PC-9 (cell line): ENCODE measurements around the gene TTC28. TPM values are rescaled to one million over a fixed set of nuclear protein-coding genes. Genes with fewer than 3 reads are reported as not detected.

Source experiments
- BruUV-seq: library from RNA; stranded (reverse); fragments of 400-500 nt; replicated peaks from 2 replicates; lab custom pipeline; 2021; lab: Mats Ljungman, UMichigan
- CTCF ChIA-PET: fragments of 300-600 bp; sonication (Branson Sonifier 250); formaldehyde crosslinking; loops from one replicate; lab custom pipeline; 2022; ENCODE audit warnings: antibody characterized with exemption; lab: Charles Lee
- POLR2A ChIA-PET: fragments of 300-600 bp; sonication (Branson Sonifier 250); formaldehyde crosslinking; loops from one replicate; lab custom pipeline; 2022; ENCODE audit warnings: antibody characterized with exemption; ENCODE audit not compliant: unreplicated experiment; lab: Charles Lee
- DNase-seq, 2 experiments: peaks; one replicate each; pipeline versions ENCODE4 v3.0.0 to v3.0.0-alpha.2; 2015 to 2022; ENCODE audit warnings: mixed read lengths in 1 of 2
- H2AFZ ChIP-seq: fragments of 200-600 bp; sonication (generic); 2 replicates; pipeline ENCODE4 v1.8.1; 2017; ENCODE audit warnings: antibody characterized with exemption
- H3F3A ChIP-seq: fragments of 200-600 bp; sonication (generic); 2 replicates; pipeline ENCODE4 v1.8.1; 2017; ENCODE audit warnings: antibody characterized with exemption, mild to moderate bottlenecking, low read depth; ENCODE audit not compliant: insufficient read depth
- H3K27ac ChIP-seq: fragments of 200-600 bp; sonication (generic); 2 replicates; pipeline ENCODE4 v1.6.1; 2016; ENCODE audit warnings: mixed run types
- H3K27me3 ChIP-seq: fragments of 200-600 bp; sonication (generic); 2 replicates; pipeline ENCODE4 v1.6.1; 2016; ENCODE audit warnings: low read depth, mixed run types; ENCODE audit not compliant: insufficient read depth
- H3K36me3 ChIP-seq: fragments of 200-600 bp; sonication (generic); 2 replicates; pipeline ENCODE4 v1.6.1; 2016; ENCODE audit warnings: low read depth, mixed run types
- H3K4me1 ChIP-seq: fragments of 200-600 bp; sonication (generic); replicated peaks from 2 replicates; pipeline ENCODE4 v1.6.1; 2016; ENCODE audit warnings: mixed run types; ENCODE audit not compliant: insufficient read depth
- H3K4me2 ChIP-seq: fragments of 200-600 bp; sonication (generic); 2 replicates; pipeline ENCODE4 v1.6.1; 2017; ENCODE audit warnings: mixed run types
- H3K4me3 ChIP-seq: fragments of 200-600 bp; sonication (generic); 2 replicates; pipeline ENCODE4 v1.6.1; 2016; ENCODE audit warnings: mixed run types
- H3K79me2 ChIP-seq: fragments of 200-600 bp; sonication (generic); 2 replicates; pipeline ENCODE4 v1.6.1; 2017; ENCODE audit warnings: low read depth, mixed run types
- H3K9me2 ChIP-seq: fragments of 200-600 bp; sonication (generic); 2 replicates; pipeline ENCODE4 v1.8.1; 2017; ENCODE audit warnings: mild to moderate bottlenecking; ENCODE audit not compliant: insufficient read depth
- H3K9me3 ChIP-seq: fragments of 200-600 bp; sonication (generic); 2 replicates; pipeline ENCODE4 v1.8.1; 2016; ENCODE audit warnings: low read depth; ENCODE audit not compliant: insufficient read depth
- H4K20me1 ChIP-seq: fragments of 200-600 bp; sonication (generic); 2 replicates; pipeline ENCODE4 v1.8.1; 2017; ENCODE audit not compliant: insufficient read depth
- CTCF ChIP-seq: fragments of 200-600 bp; sonication (generic); conservative IDR thresholded peaks from 2 replicates; pipeline ENCODE4 v1.6.1; 2017; ENCODE audit warnings: mixed run types, antibody characterized with exemption, mild to moderate bottlenecking, moderate library complexity
- EZH2 ChIP-seq: fragments of 200-600 bp; sonication (generic); IDR thresholded peaks from 2 replicates; pipeline ENCODE4 v1.8.0; 2017; ENCODE audit warnings: antibody characterized with exemption, low read depth
- intact Hi-C: fragments of 100-400 bp; cut with micrococcal nuclease; formaldehyde crosslinking; loops from one replicate; pipeline ENCODE4 v1.10.0; 2022; ENCODE audit not compliant: unreplicated experiment
- total RNA-seq: library from RNA; stranded (reverse); gene quantifications from 2 replicates; pipeline ENCODE4 v1.2.3, GENCODE V29; 2021

Gene TTC28
- total RNA-seq, 1 experiment from 2014 or later = 6.7 TPM

GRCh38 chr22:28102151-28102812, 577.4 kb downstream of the TTC28 start:
- POLR2A ChIA-PET = no interaction called here
- TF ChIP-seq EZH2 (no peak), CTCF (no peak)
- intact Hi-C loops = no loop called here

GRCh38 chr22:28097627-28098026, 582.0 kb downstream of the TTC28 start:
- ChIA-PET POLR2A (no interaction called here), CTCF (no interaction called here)
- BruUV-seq = no TSS peak
- H4K20me1 ChIP-seq = no peaks in the 10 kb centered on the region
- H3K4me2 ChIP-seq = no peak overlapping the region
- no peaks in the 10 kb centered on the region for H3K9me3 ChIP-seq
- TF ChIP-seq EZH2 (no peak), CTCF (no peak)
- H3K27ac ChIP-seq = no peak overlapping the region
- H3K79me2 ChIP-seq = no peaks in the 10 kb centered on the region
- H3K4me1 ChIP-seq = no peaks in the 10 kb centered on the region
- DNase-seq = no peak
- H3K4me3 ChIP-seq = no peak overlapping the region
- H3K9me2 ChIP-seq = no peaks in the 10 kb centered on the region
- intact Hi-C loops = no loop called here
- no peaks in the 10 kb centered on the region for H3K36me3 ChIP-seq
- no peaks in the 10 kb centered on the region for H3K27me3 ChIP-seq
- H2AFZ ChIP-seq = no peak overlapping the region
- H3F3A ChIP-seq = no peaks in the 10 kb centered on the region

More at GRCh38 chr22:28102151-28102812, 577.4 kb downstream of the TTC28 start:
- H3K4me1 ChIP-seq = no peaks in the 10 kb centered on the region
- no TSS peak for BruUV-seq
- CTCF ChIA-PET = no interaction called here
- H3K9me2 ChIP-seq = no peaks in the 10 kb centered on the region
- no peak overlapping the region for H2AFZ ChIP-seq
- H3K4me2 ChIP-seq = no peak overlapping the region
- DNase-seq = no peak
- H3K27me3 ChIP-seq = no peaks in the 10 kb centered on the region
- H3K36me3 ChIP-seq = no peaks in the 10 kb centered on the region
- H3K27ac ChIP-seq = no peak overlapping the region
- no peaks in the 10 kb centered on the region for H3K79me2 ChIP-seq
- H3F3A ChIP-seq = no peaks in the 10 kb centered on the region
- no peaks in the 10 kb centered on the region for H3K9me3 ChIP-seq
- no peak overlapping the region for H3K4me3 ChIP-seq
- no peaks in the 10 kb centered on the region for H4K20me1 ChIP-seq

GRCh38 chr22:28096161-28096560, 583.5 kb downstream of the TTC28 start:
- TF ChIP-seq EZH2 (no peak), CTCF (no peak)
- Histone ChIP-seq H3K79me2 (no peaks in the 10 kb centered on the region), H3F3A (no peaks in the 10 kb centered on the region), H3K36me3 (no peaks in the 10 kb centered on the region), H3K4me2 (no peak overlapping the region), H3K9me3 (no peaks in the 10 kb centered on the region), H3K27ac (no peak overlapping the region), H3K4me1 (no peaks in the 10 kb centered on the region), H3K9me2 (no peaks in the 10 kb centered on the region), H3K4me3 (no peak overlapping the region), H2AFZ (no peak overlapping the region), H3K27me3 (no peaks in the 10 kb centered on the region), H4K20me1 (no peaks in the 10 kb centered on the region)
- ChIA-PET POLR2A (no interaction called here), CTCF (no interaction called here)
- BruUV-seq = no TSS peak
- intact Hi-C loops = no loop called here
- DNase-seq = no peak
